Endothelial cell of umbilical vein (primary cell): ENCODE data around the gene ZNF462. TPM values are rescaled to one million over a fixed set of nuclear protein-coding genes. Genes with fewer than 3 reads are reported as not detected.

Source experiments
- BruUV-seq: library from RNA; stranded (reverse); fragments of 400-500 nt; replicated peaks from 2 replicates; lab custom pipeline; 2021; lab: Mats Ljungman, UMichigan
- CTCF ChIA-PET: fragments of 300-600, 350-600 bp; sonication (Branson Sonifier 250); formaldehyde crosslinking; loops from one replicate; lab custom pipeline; 2021; ENCODE audit warnings: antibody characterized with exemption, inconsistent platforms; lab: Charles Lee
- POLR2A ChIA-PET: fragments of 300-600, 350-600 bp; sonication (Branson Sonifier 250); formaldehyde crosslinking; loops from one replicate; lab custom pipeline; 2021; ENCODE audit warnings: antibody characterized with exemption, inconsistent platforms; lab: Charles Lee
- DNase-seq: peaks from one replicate; pipeline ENCODE4 v3.0.0-alpha.2; 2011; ENCODE audit warnings: low read depth, low spot score
- FAIRE-seq: peaks from 2 replicates; lab custom pipeline; 2011; peaks lifted over from hg19 to GRCh38; lab: Jason Lieb, UNC
- H2AFZ ChIP-seq: 2 replicates; pipeline ENCODE4 v1.6.0; 2012; ENCODE audit warnings: low read depth, low read length, control low read depth, inconsistent platforms
- H3K27ac ChIP-seq: 2 replicates; pipeline ENCODE4 v1.5.1; 2011; ENCODE audit warnings: low read depth, mild to moderate bottlenecking, control low read depth, low read length, moderate library complexity; ENCODE audit not compliant: insufficient read depth
- H3K27me3 ChIP-seq, 2 experiments: 2 replicates each; pipeline versions ENCODE4 v1.6.0 to v1.6.1; 2011; ENCODE audit warnings: low read length in 2 of 2, mixed read lengths in 1 of 2; ENCODE audit not compliant: control insufficient read depth in 2 of 2, insufficient read depth in 2 of 2
- H3K36me3 ChIP-seq, 2 experiments: 2 replicates in 1 of 2; 3 replicates in 1 of 2; pipeline ENCODE4 v1.5.1; 2011; ENCODE audit warnings: low read length in 2 of 2, mild to moderate bottlenecking in 1 of 2, moderate library complexity in 1 of 2; ENCODE audit not compliant: control insufficient read depth in 2 of 2, insufficient read depth in 2 of 2; ENCODE audit errors: extremely low read depth in 1 of 2
- H3K4me1 ChIP-seq: 3 replicates; pipeline ENCODE4 v1.5.1; 2011; ENCODE audit warnings: mild to moderate bottlenecking, low read length; ENCODE audit not compliant: control insufficient read depth, insufficient read depth; ENCODE audit errors: extremely low read depth
- H3K4me2 ChIP-seq: 2 replicates; pipeline ENCODE4 v1.6.1; 2011; ENCODE audit warnings: low read length, control low read depth, mixed read lengths; ENCODE audit not compliant: insufficient read depth
- H3K4me3 ChIP-seq, 3 experiments: fragments of 200-600 bp in 1 of 3; sonication (generic), shearing (Covaris generic) in 1 of 3; replicated peaks in 1 of 3; 2 replicates each; pipeline ENCODE4 v1.5.1; 2011 to 2016; ENCODE audit warnings: control low read depth in 3 of 3, low read length in 3 of 3, mild to moderate bottlenecking in 2 of 3, inconsistent platforms in 1 of 3, low read depth in 1 of 3, moderate library complexity in 1 of 3; ENCODE audit not compliant: insufficient read depth in 1 of 3
- H3K79me2 ChIP-seq: 2 replicates; pipeline ENCODE4 v1.6.0; 2012; ENCODE audit warnings: low read length, inconsistent platforms; ENCODE audit not compliant: control insufficient read depth, insufficient read depth
- H3K9ac ChIP-seq: replicated peaks from 2 replicates; pipeline ENCODE3; 2011; ENCODE audit warnings: low read length, control low read depth; ENCODE audit not compliant: insufficient read depth; ENCODE audit errors: extremely low read depth
- H3K9me1 ChIP-seq: replicated peaks from 3 replicates; pipeline ENCODE4 v1.6.0; 2011; ENCODE audit warnings: mild to moderate bottlenecking, low read length; ENCODE audit not compliant: control insufficient read depth, insufficient read depth; ENCODE audit errors: extremely low read depth
- H3K9me3 ChIP-seq: replicated peaks from 2 replicates; pipeline ENCODE4 v1.5.1; 2012; ENCODE audit warnings: low read length, inconsistent platforms; ENCODE audit not compliant: control insufficient read depth, insufficient read depth
- H4K20me1 ChIP-seq: replicated peaks from 2 replicates; pipeline ENCODE3; 2011; ENCODE audit warnings: mild to moderate bottlenecking, low read length; ENCODE audit not compliant: control insufficient read depth, insufficient read depth; ENCODE audit errors: extremely low read depth
- CTCF ChIP-seq, 2 donors: IDR thresholded peaks; 1 replicate in 1 of 2; 2 replicates in 1 of 2; pipeline ENCODE4 v1.5.1; 2011; ENCODE audit warnings: low read length in 2 of 2, mild to moderate bottlenecking in 2 of 2, moderate library complexity in 2 of 2, control low read depth in 1 of 2, inconsistent platforms in 1 of 2, low read depth in 1 of 2; ENCODE audit not compliant: insufficient read depth in 1 of 2; ENCODE audit errors: extremely low read depth in 1 of 2
- EZH2 ChIP-seq: IDR thresholded peaks from 2 replicates; pipeline ENCODE4 v1.6.1; 2012; ENCODE audit warnings: borderline replicate concordance, low read depth, mild to moderate bottlenecking, moderate library complexity, low read length, inconsistent platforms; ENCODE audit not compliant: severe bottlenecking
- FOS ChIP-seq: IDR thresholded peaks from 2 replicates; pipeline ENCODE4 v1.6.1; 2011; ENCODE audit warnings: mild to moderate bottlenecking, low read length, moderate library complexity, borderline replicate concordance; ENCODE audit not compliant: insufficient read depth
- GATA2 ChIP-seq: IDR thresholded peaks from 2 replicates; pipeline ENCODE4 v1.7.0; 2011; ENCODE audit warnings: low read depth, mild to moderate bottlenecking, moderate library complexity, mixed read lengths, low read length; ENCODE audit not compliant: insufficient read length, insufficient read depth
- JUN ChIP-seq: IDR thresholded peaks from 2 replicates; pipeline ENCODE4 v1.6.1; 2011; ENCODE audit warnings: borderline replicate concordance, low read depth; ENCODE audit not compliant: insufficient read length, insufficient read depth
- MAX ChIP-seq: IDR thresholded peaks from 2 replicates; pipeline ENCODE4 v1.6.1; 2011; ENCODE audit not compliant: insufficient read depth, insufficient read length
- MYC ChIP-seq: IDR thresholded peaks from one replicate; pipeline ENCODE4 v1.6.1; 2011; ENCODE audit warnings: mild to moderate bottlenecking, low read depth, low read length
- POLR2A ChIP-seq: IDR thresholded peaks from 2 replicates; pipeline ENCODE4 v1.6.1; 2012; ENCODE audit warnings: low read depth, mild to moderate bottlenecking, control low read depth, low read length
- POLR2AphosphoS5 ChIP-seq: IDR thresholded peaks from 2 replicates; pipeline ENCODE4 v1.6.1; 2012; ENCODE audit warnings: low read depth, mild to moderate bottlenecking, control low read depth, low read length, moderate library complexity; ENCODE audit not compliant: insufficient read depth
- dilution Hi-C: fragments of 300-500 bp; cut with MboI; formaldehyde crosslinking; loops from one replicate; pipeline ENCODE4 v1.15.0; 2019; ENCODE audit warnings: low sequenced_read_pairs; ENCODE audit not compliant: extremely low pct_ligation_motif_present
- intact Hi-C: fragments of 100-400 bp; cut with micrococcal nuclease; formaldehyde crosslinking; loops from one replicate; pipeline ENCODE4 v1.10.0; 2022
- polyA plus RNA-seq, 4 experiments: library from polyadenylated mRNA; depleted of rRNA in 3 of 4; stranded (reverse) in 3 of 4; unstranded in 1 of 4; fragments of >200 nt; gene quantifications; 2 replicates each; pipeline versions ENCODE4 v1.2.1 to v1.2.3, GENCODE V29; 2011 to 2012; ENCODE audit warnings: missing spikeins in 1 of 4
- total RNA-seq: library from RNA; stranded (reverse); gene quantifications from 2 replicates; pipeline ENCODE4 v1.2.3, GENCODE V29; 2021

Gene ZNF462
- total and polyA plus RNA-seq, 2 donors (not counting 3 experiments of a cell fraction or from before 2014, with no cell fraction given): 6.2 to 24.7 TPM

- BruUV-seq: no TSS peak
- ChIA-PET POLR2A (no interaction called here), CTCF (no interaction called here)
- Histone ChIP-seq H3K79me2 (no peaks in the 10 kb centered on the region), H2AFZ (no peak overlapping the region), H4K20me1 (no peaks in the 10 kb centered on the region), H3K9me1 (no peaks in the 10 kb centered on the region), H3K27me3 (no peaks in the 10 kb centered on the region), H3K9ac (no peak overlapping the region), H3K4me3 (no peak overlapping the region), H3K36me3 (peaks cover 3 to 15% of the 10 kb centered on the region in 2 experiments), H3K4me1 (no peaks in the 10 kb centered on the region), H3K4me2 (no peak overlapping the region), H3K9me3 (no peaks in the 10 kb centered on the region), H3K27ac (no peak overlapping the region)
- no peak for DNase-seq
- TF ChIP-seq EZH2 (no peak), POLR2AphosphoS5 (no peak), MAX (no peak), GATA2 (no peak), JUN (no peak), MYC (no peak), POLR2A (no peak), FOS (no peak), CTCF (IDR thresholded peaks at IDR 0.05; ENCODE audit: extremely low read depth in 1 of 2, insufficient read depth in 1 of 2, low read depth in 1 of 2, low read length in 2 of 2) (no peak)
- dilution Hi-C loops (no loop called here), intact Hi-C loops (no loop called here)
- FAIRE-seq: no peak
Observed at GRCh38 chr9:106970219-106970975, 107.4 kb downstream of the ZNF462 start.
